Measurements from ENCODE around the gene DYDC2.
"Not testable (repeated sequence)": the region's sequence is repeated elsewhere in the genome, so short reads cannot be mapped to it uniquely, and the experiment has no call there.

The DYDC2 gene, protein sequence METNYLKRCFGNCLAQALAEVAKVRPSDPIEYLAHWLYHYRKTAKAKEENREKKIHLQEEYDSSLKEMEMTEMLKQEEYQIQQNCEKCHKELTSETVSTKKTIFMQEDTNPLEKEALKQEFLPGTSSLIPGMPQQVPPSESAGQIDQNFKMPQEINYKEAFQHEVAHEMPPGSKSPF

DNA sequence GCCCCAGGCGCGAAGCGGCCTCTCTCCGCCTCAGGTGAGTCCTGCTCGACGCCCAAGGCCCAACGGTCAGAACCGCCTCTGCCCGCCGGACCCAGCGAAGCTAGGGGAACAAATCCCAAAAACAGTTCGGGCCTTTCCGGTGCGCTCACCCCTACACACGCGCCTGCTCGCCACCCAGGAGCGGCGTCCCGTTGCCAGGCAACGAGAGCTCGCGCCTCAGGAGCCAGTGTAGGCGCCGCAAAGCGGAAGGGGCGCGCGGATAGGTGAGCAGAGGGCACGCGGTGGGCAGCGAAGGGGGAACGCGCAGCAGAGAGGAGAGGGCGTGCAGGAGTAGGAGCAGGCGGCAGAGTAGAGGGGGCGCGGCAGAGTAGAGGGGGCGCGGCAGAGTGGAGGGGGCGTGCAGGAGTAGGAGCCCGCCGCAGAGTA, at the start of gene DYDC2, which contains the start of gene DYDC1:
Gene DYDC2, plus strand, starts transcription at position 219 of the 426 bp plus-strand sequence. CDS start 5,663 bp downstream, outside the sequence.
Gene DYDC1, minus strand, starts transcription at position 193 of the 426 bp plus-strand sequence. CDS start 4,154 bp downstream, outside the sequence.
- DNase-seq, result no peak

DNA sequence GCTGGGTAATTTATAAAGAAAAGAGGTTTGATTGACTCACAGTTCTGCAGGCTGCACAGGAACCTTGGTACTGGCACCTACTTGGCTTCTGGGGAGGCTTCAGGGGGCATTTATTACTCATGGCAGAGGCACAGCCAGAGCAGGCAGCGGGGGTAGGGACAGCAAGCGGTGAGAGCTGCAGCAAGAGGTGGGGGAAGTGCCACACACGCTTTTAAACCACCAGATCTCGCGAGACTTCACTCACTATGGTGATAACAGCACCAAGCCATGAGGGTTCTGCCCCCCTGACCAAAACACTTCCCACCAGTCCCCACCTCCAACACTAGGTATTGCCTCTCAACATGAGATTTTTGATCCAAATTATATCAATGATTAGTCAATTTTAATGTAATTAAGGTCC, 43.1 kb upstream of the DYDC2 start:
- DNase-seq, result no peak

DNA sequence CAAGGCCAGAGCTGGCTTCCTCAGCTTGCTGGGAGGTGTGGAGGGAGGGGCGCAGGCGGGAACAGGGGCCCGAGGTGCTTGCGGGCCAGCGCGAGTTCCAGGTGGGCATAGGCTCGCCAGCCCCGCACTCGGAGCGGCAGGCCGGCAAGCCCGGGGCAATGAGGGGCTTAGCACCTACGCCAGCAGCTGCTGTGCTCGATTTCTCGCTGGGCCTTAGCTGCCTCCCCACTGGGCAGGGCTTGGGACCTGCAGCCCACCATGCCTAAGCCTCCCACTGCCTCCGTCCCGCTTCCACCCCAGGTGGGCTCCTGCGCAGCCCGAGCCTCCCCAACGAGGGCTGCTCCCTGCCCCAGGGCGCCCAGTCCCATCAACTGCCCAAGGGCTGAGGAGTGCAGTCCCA, 41.2 kb upstream of the DYDC2 start:
- DNase-seq, result no peak

DNA sequence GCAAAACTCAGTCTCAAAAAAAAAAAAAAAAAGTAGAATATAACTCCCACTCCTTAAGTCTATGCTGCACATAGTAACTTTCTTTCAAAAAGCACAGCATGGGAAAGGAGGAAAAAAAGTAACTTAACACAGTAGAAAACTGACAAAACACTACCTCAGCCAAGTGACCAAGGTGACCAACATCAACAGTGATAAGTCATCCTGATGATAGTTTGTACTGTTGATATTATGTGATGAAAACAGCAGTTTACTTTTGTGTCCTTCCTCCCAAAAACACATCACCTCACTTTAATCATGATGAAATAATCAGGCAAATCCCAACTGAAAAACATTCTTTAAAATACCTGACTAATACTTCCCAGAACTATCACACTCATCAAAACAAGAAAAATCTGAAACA, 37.8 kb upstream of the DYDC2 start:
- DNase-seq, result no peak

DNA sequence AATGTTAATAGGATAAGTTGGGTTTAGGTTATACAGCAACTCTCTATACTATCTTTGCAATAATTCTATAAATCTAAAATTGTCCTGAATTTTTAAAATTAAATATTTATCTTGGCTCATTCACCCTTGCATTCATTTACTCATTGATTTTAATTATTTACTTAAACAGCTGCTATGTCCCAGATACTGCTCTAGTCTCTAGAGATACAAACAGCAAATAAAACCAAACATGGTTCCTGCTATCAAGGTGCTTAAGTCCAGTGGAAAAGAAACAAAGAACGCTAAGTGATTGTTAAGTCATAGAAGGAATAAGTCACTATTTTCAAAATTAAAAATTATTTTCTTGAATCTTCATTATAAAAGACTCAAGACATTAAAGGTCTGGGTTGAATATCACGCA, 37.3 kb upstream of the DYDC2 start:
- no peak for DNase-seq

DNA sequence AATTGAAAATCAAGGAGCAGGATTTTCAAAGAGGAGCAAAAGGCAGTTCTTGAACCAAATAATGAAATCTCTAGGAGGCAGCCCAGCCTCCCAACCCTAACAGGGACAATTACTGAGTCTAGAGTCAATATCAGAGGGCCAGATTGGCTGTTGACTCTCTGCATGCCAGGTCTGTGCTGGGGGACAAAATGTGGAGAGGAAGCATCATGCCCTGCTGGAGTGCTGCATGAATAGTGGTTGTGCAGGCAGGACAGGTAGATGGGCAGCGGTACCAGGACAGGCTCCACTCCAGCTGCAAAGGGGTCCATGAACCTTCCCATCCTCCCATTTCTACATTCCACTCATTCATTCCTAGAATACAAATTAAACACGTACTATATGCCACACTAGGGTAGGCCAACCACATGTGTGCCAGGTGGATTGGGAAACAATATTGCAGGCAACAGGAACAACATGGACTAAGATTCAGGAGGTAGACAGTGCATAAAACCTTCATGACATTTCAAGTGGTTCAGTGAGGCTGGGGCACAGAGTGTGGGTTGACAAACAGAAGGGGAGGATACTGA, 36.8 kb upstream of the DYDC2 start:
- no peak for DNase-seq

DNA sequence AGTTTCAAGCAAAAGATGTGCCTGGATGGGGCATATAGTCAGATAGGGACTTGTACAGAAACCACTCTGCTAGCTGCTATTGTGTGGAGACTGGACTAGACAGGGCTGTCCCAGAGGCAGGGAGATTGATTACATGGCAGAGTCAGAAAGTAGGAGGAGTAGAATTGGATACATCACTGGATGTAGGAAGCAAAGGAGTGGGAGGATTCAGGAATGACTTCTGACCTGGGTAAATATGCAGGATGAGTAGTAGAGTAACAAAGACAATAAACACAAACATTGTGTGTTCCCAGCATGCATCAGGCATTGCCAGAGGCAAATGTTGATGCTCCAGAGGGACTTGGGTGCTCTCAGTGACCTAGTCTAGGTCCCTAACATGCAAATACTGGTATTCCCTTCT, 36.2 kb upstream of the DYDC2 start:
- DNase-seq, result no peak

DNA sequence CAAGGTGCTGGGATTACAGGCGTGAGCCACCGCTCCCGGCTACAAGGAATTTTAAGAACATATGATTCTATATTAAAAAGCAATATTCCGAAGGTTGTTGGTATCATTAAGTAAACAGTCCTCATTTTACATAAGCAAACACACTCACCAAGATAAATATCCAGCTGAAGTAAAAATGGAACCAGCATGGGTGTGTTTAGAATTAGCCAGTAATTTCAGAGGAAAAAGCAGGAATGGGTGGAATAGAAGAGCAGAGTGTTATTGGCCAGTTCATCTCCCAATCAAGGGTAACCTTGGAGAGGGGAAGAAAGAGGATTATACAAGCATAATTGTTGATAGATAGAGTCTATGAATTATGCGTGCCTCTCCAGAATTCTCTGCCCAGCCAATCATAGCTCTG, 35.4 kb upstream of the DYDC2 start:
- no peak for DNase-seq

DNA sequence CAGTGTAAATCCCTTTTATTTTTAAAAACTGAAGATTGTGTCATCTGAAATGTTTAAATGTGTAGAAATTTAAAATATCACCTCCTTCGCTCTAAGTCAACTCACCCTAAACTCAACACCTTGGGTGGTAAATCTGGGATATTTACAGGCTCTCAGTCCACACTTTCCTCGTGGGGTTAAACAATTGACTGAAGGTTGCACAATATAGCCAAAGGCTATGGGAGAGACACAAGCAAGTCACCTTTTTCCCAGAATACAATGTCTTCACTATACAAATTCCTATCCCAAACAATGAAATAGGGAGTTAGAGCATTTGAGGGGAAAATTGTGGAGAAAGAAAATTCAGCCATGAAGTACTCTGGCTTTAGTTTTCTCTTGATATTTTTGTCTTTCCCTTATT, 34.4 kb upstream of the DYDC2 start:
- no peak for DNase-seq

DNA sequence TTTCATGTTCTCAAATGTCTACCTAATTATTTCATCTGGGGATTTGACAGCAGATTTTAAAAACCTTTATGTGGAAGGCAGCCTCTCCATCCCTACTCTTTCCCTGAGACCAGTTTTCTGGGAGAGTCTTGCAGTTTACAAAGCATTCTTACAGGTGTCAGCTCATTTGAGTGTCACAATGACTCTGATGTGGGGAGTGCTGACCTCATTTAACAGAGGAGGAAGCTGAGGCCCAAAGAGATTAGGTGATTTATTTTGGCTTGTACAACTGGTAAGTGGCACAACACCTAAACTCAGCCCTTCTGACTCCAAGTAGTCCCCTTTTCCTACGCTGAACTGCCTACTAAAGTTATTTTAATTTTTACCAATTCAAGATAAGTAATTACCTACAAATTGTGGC, 33.9 kb upstream of the DYDC2 start:
- no peak for DNase-seq

DNA sequence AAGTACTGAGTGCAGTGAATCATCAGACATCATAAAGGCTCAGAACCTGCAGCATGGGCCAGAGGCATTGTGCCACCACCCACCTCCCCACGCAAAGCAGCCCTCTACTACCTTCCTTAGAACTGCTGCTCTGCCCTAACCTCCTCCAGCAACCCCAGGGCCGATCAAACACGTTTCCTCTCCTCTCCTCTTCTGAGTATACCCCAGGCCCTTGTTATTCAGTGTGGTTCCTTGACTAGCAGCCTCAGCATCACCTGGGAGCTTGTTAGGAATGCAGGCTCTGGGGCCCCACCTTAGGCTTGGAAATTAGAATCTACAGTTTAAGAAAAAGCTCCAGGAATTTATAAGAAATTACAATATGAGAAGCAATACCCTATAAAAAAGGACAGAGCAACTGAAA, 33.3 kb upstream of the DYDC2 start:
- DNase-seq, result no peak

DNA sequence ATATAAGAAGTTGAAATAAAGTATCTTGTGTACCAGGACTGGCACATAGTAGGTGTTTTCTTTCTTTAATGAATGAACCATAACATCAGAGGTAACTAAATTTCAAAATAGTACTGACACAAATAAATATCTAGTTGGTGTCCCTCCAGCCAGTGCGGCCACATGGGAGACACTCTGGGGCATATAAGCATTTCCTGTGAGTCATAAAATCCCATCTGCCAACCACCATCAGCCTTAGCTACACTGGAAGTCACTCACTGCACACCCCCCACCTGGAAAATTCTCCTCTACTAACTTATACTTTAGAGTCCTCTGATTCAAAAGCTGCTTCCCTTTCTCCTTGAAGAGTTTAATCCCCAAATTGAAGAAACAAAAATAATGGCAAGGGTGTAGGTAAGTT, 32.5 kb upstream of the DYDC2 start:
- peak; percentile 18 for DNase-seq

DNA sequence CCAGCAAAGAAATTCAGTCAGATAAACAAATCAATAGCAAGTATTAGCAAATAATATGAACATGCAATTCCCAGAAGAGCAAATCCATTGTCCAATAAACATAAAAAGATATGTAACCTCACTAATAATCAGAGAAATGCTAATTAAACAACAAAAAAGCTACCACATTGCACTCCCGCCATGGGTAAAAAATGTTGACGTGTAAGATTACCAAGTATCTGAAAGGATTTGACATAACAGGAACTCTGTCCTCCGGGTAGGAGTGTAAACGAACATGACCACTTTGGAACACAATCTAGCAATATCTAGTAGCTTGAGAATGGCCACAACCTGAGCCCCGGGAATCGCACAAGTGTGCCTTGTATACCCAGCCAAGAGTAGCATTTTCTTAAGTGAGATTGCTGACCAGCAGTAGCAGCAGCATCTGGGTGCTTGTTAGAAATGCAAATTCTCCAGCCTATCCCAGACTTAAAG, 31.7 kb upstream of the DYDC2 start:
- DNase-seq, result no peak

DNA sequence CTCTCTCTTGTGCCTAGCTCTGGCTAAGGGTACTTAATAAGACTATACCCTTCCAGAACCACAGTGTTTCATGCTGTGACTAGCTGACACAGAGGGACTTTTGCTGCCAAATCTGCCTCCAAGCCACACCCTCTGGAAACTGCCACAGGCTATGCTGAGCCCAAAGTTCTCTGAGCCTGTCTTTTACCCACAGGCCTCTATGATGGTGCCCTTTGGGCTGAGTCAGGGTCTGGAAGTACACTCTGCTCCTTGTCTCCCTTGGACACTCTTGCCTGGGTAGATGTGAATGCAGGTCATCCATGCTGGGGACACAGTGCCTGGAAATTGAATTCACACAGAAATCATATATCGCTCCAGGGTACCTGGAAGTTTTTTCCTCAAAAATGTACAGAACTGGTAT, 22.6 kb upstream of the DYDC2 start:
- DNase-seq, result no peak

DNA sequence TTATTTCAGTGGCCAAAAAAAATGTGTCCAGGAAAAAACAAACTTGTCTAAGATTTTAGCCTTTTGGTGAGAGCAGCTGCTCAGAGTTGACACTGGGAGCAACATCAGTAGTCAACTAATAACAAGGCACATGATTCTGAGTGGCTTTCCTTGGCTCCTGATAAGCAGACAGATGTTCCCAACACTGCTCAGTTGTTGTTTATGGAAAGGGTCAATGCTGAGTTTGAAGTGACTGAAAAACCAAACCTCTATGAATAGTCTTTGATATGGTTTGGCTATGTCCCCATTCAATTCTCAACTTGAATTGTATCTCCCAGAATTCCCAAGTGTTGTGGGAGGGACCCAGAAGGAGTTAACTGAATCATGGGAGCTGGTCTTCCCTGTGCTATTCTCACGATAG, 12.3 kb upstream of the DYDC2 start:
- no peak for DNase-seq

DNA sequence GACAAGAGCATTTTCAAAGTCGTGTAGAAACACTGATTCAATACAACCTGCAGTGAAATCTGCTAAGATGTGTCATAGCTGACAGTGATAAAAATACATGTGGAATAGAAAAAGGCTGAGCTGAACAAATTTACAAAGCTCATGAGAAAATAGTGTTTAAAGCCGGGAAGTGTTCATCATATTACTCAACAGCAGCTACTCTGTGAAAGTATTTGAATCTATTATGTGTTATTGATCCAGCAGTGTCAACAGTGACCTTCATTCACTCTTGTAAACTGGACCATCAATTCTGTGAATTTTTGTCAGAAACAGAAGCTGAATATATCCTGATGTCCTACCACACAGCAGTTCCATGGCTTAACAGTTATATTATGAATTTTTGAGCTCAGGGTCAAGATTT, 11.7 kb upstream of the DYDC2 start:
- no peak for DNase-seq

DNA sequence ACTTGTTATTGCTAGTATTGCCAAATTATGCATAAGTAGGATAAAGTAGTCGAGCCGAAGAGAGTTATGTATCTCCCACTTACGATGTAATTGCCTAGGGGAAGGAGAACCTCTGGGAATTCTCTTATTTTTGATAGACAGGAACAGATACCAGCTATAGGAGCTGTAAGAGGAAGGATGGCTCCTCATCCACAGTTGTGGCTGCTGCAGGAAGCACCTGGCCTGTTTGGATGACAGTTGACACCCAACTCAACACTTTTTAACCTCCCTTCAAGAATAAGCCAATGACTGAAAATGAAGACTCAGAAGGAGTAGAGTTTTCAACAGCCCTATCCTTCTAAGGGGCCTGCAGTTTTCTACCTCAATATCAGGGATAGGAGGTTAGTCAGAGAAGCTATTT, 6.3 kb upstream of the DYDC2 start:
- DNase-seq, result no peak

DNA sequence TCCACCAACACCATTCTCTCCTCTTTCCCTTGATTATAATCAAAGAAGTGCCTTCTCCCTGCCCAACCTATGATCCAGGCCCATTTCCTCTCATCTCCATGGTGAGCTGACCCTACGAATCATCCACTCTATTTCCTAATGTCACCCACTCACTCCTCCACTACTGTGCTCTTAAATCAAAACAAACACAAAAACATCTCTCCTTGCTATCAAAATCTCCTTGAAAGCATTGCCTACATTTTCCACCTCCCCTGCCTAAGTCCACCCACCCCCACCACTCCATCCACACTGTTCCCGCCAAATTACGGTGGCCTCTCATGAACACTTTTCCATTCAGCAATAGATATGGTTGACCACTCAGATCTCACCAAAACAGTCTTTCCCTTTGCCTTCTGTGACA, 5.4 kb upstream of the DYDC2 start:
- DNase-seq, result no peak

DNA sequence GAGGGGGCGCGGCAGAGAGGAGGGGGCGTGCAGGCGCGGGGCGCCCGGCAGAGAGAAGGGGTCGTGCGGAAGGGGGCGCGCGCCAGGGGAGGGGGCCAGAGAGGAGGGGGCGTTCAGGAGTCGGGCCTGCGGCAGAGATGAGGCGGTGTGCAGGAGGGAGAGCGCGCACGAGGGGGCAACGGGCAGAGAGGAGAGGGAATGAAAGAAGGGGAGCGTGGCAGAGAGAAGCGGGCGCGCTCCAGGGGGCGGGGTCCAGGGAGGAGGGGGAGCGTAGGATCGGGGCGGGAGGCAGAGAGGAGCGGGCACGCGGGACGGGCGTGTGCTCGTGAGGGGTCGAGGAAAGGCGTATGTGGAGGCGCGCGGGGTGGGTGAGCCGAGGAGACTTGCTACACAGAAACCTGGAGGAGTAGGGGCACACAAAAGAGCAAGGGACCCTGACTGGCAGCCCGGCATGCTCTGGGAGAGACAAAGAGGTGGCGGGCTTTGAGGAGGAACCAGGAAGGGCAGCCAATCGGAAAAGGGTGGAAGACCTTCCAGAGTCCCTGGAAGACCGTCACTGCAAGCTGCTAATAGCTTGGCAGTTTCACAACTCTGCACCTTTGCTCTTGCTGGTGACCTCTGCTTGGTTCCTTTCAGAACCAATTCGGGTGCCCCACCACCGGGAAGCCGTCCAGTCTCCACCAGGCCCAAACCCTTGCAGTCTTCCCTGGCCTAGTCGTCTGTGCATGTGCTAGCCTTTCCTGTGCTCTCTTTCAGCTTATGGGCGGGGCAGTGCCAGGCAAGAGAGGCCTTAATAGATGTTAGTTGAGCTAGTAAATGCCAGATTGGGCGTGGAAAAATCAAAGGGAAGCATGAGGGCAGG, 639 bp downstream of the DYDC2 start:
- no peak for DNase-seq

DNA sequence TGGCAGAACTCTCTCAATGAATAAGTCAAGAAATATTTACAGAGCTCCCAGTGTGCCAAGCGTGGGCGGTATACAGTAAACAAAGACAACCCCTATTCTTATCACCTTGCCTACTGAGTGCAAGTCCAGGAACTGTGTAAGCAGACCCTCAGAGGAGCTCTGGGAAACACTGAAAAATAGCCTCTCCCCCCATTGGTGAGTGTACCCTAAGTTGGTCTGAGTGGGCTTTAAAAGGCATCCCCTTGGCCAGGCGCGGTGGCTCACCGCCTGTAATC, 1.2 kb downstream of the DYDC2 start:
- DNase-seq, result no peak

DNA sequence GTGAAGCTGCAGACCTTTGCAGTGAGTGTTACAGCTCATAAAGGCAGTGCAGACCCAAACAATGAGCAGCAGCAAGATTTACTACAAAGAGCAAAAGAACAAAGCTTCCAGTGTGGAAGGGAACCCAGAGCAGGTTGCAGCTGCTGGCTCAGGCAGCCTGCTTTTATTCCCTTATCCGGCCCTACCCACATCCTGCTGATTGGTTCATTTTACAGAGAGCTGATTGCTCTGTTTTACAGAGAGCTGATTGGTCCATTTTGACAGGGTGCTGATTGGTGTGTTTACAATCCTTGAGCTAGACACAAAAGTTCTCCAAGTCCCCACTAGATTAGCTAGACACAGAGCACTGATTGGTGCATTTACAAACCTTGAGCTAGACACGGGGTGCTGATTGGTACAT, 2.3 kb downstream of the DYDC2 start:
- DNase-seq, result not testable (repeated sequence)

DNA sequence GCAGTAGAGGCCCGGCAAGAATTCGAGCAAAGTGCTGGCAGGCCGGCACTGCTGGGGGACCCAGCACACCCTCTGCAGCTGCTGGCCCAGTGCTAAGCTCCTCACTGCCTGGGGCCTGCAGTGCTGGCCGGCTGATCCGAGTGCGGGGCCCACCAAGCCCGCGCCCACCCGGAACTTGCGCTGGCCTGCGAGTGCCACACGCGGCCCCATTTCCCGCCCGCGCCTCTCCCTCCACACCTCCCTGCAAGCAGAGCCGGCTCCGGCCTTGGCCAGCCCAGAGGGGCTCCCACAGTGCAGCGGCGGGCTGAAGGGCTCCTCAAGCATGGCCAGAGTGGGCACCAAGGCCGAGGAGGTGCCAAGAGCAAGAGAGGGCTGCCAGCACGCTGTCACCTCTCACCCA, 3.1 kb downstream of the DYDC2 start:
- no peak for DNase-seq

DNA sequence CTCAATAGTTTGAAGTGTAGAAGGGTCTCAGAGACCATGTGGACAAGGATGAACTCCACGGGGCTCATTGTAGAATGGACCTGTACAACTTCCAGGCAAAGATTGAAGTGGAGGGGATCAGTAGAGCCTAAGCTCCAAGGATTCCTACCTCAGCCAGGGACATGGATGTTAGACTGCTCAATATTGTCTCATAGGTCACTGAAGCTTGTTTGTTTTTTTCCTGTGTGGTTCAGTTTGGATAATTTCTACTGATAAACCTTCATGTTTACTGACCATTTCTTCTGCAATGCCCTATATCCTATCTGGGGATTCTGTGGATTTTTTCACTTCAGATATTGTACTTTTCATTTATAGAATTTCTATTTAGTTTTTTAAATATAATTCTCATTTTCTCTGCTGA, 8.9 kb downstream of the DYDC2 start:
- no peak for DNase-seq

DNA sequence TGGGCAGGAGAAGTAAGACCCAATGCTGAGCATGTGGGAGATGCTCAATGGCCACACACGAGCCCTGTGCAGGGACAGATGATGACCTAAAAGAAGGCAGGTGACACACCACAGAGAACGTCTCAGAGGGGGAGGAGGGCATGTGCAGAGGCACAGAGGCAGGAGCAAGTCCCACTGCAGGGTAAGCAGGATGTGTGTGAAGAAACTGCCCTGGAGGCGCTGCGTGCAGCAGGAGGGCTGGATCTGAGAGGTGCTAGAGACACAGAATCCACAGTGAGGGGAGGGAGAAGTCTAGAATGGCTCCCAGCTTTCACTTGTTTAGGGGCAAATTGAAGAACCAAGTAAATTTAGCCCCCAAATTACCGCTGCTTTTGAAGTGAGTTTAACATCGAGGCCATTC, 14.9 kb downstream of the DYDC2 start:
- DNase-seq, result no peak

All from HCEC 1CT (cell line).